Measurements from ENCODE around the gene HSD11B2.
"Not testable (repeated sequence)": the region's sequence is repeated elsewhere in the genome, so short reads cannot be mapped to it uniquely, and the experiment has no call there.

HSD11B2 gene

DNA sequence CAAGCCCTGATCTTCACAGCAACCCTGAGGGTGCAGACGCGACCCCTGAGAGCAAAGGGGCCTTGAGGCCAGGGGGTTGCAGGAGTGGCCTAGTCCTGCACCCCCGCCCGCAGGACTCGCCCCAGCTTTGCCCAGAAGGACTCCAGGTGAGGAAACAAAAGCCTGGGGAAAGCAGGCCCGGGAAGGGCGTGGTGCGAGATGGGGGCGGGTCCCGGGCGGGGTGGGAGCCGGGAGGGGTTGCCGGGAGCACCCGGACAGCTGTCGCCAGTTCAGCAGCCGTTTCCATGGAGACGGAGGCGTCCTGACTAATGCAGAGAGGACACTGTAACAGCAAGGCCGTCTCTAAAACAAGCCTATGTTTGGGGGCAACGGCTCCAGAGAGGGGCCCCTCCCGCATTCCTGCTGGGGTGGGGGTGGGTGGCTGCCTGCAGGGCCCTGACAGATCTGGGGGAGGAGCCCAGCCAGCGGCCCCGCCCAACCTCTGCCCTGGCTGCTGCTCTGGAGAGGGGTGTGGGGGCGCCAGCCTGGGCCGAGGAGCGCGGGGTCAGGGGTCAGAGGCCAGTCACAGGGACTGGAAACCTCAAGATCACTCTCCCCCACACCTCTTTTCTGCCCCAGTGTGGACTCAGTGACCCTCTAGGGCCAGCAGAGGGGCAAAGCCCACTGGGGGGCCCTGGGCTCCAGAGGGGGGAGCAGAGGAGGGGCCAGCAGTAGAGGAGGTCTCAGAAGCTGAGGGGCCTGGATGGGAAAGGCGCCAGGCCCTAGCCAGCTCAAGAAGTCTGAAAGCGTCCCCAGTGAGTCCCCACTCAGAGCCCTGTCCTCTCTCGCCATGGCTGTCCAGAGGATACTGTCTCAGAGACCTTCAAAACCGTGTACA lies 34.5 kb upstream of the HSD11B2 start:
- no peak for DNase-seq

GRCh38 chr16:67397036-67397801 lies 33.7 kb upstream of the HSD11B2 start:
- no peak for DNase-seq

DNA sequence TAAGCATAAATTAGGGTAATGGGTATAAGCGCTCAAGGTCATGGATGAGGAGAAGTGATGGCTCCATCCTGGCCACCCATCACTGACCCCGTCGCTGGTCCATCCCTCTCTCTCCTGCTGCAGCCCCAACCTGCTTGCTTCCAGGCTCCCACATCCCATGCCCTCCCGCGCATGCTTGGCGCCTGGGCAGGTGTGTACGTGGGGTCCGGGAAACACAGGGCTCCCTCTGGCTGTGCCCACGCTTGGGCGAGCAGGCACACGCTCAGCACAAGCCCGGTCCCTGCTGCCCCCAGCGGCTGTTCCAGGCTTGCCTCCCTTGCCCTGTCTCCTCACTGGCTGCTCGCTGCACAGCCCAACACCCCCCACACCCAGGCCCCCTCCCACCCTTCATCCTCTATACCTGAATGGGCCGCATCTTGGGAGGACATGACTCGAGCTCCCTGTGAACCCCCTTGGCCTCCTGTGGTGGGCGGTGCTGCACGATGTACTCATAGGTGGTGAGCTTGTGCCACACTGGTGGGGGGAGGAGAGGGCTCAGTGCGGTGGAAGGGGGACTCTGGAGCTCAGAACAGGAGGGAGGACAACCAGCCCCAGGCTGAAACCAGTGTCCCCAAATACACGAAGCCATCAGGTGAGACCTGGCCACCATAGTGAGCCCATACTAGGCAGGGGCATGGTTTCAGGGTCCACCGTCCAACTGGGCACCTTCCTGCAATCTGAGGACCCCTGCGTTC lies 32.9 kb upstream of the HSD11B2 start:
- peak; percentile 6 for DNase-seq

- no peak for DNase-seq
These were observed 32.2 kb upstream of the HSD11B2 start for GRCh38 chr16:67398546-67399217.

GRCh38 chr16:67399218-67399733 lies 31.6 kb upstream of the HSD11B2 start:
- DNase-seq = peak; percentile 3

DNA sequence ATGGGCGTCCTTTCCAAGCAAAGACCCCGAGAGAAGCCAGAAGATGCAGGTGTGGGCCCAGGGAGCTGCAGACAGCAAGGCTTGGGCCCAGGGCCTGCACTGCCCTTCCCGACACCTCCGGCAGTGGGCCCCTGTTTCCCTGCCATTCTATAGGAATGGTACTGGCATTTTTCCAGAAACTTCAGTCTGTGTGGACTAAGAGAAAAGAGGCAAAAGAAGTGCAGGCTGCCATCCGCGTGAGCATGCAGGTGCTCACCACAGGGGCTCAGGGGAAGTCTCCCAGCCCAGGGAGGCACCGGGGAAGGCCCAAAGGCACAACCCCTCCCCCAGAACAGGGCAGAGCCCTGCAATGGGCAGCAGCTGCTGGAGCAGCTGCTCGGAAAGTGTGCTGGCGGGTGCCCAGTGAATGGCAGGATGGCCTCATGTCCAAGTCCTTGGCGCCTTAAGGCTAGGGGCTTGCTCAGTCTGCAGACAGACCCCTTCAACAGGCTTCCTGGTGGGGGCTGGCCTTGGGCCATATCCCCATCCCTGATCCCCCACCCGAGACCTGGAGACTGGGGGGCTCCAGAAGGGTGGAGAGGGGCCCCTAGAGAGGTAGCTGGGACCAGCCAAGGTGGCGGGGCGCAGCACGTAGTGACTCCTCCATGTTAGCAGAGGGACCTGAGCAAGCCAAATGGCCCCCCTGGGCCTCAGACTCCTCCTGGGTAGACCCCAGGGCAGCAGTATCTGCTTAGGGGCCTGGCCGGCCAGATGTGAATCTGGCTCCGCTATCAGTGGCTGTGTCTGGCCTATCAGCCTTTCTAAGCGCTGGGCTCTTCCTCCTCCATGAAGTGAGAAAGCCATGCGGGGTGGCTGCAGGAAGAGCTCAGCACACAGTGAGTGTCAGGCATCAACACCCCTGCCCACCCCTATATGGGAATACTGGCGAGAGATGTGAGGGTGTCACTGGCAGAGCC lies 30.9 kb upstream of the HSD11B2 start:
- no peak for DNase-seq

GRCh38 chr16:67400901-67401300 lies 30.0 kb upstream of the HSD11B2 start:
- no peak for DNase-seq

GRCh38 chr16:67403976-67404555 lies 26.9 kb upstream of the HSD11B2 start:
- DNase-seq = no peak

GRCh38 chr16:67404740-67405226 lies 26.1 kb upstream of the HSD11B2 start:
- DNase-seq = no peak

DNA sequence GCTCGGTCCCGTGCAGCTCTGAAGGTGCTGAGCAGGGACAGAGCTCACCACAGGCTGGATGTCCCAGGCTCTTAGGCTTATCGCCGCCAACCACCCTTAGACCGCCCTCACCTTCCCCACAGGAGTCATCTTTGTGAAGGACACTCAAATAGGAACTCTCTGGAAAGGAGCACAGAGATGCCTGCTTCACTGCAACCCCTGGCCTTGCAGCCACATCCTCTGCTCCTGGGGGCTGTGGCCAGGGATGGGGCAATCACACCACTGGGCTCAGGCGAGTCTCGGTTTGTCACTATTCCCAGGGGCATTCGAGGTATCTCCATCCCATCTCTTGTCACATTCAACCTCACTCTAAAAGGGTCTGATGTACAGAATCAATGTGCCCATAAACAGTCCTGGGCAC lies 25.6 kb upstream of the HSD11B2 start:
- DNase-seq = no peak

- no peak for DNase-seq
These were observed 24.6 kb upstream of the HSD11B2 start for GRCh38 chr16:67406111-67406971.

GRCh38 chr16:67407176-67407787 lies 23.6 kb upstream of the HSD11B2 start:
- no peak for DNase-seq

- DNase-seq = no peak
These were observed 23.0 kb upstream of the HSD11B2 start for GRCh38 chr16:67407788-67408452.

- no peak for DNase-seq
These were observed 21.3 kb upstream of the HSD11B2 start for GRCh38 chr16:67409631-67410030.

DNA sequence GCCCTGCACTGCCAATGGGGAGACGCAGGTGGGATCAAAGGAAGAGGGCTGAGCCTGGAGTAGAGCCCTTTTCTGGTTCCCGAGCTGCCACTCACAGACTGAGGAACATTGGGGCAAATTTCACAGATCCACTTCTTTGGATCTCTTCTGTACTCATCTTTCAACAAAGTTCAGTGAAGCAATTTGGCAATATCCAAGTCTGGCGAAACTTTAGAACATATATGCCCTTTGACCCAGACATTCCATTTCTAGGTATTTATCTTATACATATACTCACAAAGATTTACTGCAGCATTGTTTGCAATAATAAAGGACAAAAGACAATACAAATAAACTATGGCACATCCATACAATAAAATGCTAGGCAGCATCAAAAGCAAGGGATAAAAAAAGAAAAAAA lies 19.6 kb upstream of the HSD11B2 start:
- DNase-seq = no peak

GRCh38 chr16:67412294-67412693 lies 18.6 kb upstream of the HSD11B2 start:
- DNase-seq = no peak

DNA sequence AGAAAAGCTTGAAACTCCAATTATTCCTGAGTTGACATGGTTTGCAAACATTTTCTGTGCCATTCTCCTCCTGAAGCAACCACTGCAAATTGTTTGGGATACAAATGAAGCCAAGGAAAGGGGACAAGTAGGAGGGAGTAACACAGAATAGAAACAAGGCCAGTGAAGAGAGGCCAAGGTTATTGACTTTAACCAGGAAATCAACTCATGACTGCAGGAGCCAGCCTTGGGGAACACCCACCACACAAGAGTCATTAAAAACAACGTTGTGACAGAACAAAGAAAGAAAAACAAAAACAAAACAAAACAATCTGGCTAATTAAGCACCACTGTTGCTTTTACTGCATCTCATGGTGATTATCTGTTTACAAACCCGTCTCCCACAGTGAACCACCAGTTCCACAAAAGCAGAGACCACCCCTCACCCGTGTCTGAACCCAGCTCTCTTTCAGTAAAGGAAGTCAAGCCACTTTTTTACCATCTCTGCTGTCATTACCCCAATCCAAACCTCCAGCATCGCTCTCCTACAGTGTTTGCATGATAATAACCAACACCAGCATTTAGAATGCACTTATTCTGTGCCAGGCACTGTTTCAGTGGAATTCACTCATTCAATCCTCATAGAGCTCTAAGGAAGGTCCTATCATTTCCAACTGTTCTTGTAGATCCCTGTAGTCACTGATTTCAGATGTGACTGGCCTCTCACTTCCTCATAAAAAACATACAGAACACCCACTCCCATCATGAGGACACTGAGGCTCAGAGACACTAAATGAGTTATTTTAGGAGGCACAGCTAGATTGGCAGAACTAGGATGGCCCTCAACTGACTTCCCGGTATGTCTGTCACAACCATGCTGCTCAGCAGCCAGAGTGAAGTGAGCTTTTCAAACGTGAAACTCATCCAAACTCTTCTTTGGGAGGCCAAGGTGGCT lies 16.7 kb upstream of the HSD11B2 start:
- no peak for DNase-seq

GRCh38 chr16:67415421-67415820 lies 15.5 kb upstream of the HSD11B2 start:
- DNase-seq = not testable (repeated sequence)

Measured in kidney glomerular epithelial cell (primary cell).